Ishikawa (cell line): Measurements from ENCODE around the gene CAST.

ENCODE experiments used
- CEBPB ChIP-seq: IDR thresholded peaks from 2 replicates; pipeline ENCODE4 v1.6.1; 2012
- CREB1 ChIP-seq: IDR thresholded peaks from 2 replicates; pipeline ENCODE4 v1.6.1; 2012; ENCODE audit warnings: low read depth
- EGR1 ChIP-seq: IDR thresholded peaks from 2 replicates; pipeline ENCODE4 v1.6.1; 2012
- EP300 ChIP-seq: IDR thresholded peaks from 2 replicates; pipeline ENCODE4 v1.6.1; 2012; ENCODE audit warnings: borderline replicate concordance
- FOXM1 ChIP-seq: IDR thresholded peaks from 2 replicates; pipeline ENCODE4 v1.6.1; 2012; ENCODE audit warnings: low read depth, borderline replicate concordance
- NFIC ChIP-seq: IDR thresholded peaks from 2 replicates; pipeline ENCODE4 v1.6.1; 2012
- RAD21 ChIP-seq: IDR thresholded peaks from 2 replicates; pipeline ENCODE4 v1.6.1; 2012; ENCODE audit warnings: low read depth
- TAF1 ChIP-seq: IDR thresholded peaks from 2 replicates; pipeline ENCODE4 v1.6.1; 2012; ENCODE audit warnings: low read depth, mild to moderate bottlenecking
- TCF12 ChIP-seq: IDR thresholded peaks from 2 replicates; pipeline ENCODE4 v1.6.1; 2012; ENCODE audit warnings: low read depth
- TEAD4 ChIP-seq: IDR thresholded peaks from 2 replicates; pipeline ENCODE4 v1.6.1; 2012
- YY1 ChIP-seq: IDR thresholded peaks from 2 replicates; pipeline ENCODE4 v1.6.1; 2012; ENCODE audit warnings: low read depth
- ZBTB7A ChIP-seq: IDR thresholded peaks from 2 replicates; pipeline ENCODE4 v1.6.1; 2012; ENCODE audit warnings: low read depth
- TF ChIP-seq, protein P1 (sequence below): IDR thresholded peaks from 2 replicates; pipeline ENCODE4 v1.6.1; 2012
- TF ChIP-seq, protein P2 (sequence below): IDR thresholded peaks from 2 replicates; pipeline ENCODE4 v1.6.1; 2012; ENCODE audit warnings: low read depth, mild to moderate bottlenecking
- TF ChIP-seq, protein P3 (sequence below): IDR thresholded peaks from 2 replicates; pipeline ENCODE4 v1.6.1; 2012

CAST gene

DNA sequence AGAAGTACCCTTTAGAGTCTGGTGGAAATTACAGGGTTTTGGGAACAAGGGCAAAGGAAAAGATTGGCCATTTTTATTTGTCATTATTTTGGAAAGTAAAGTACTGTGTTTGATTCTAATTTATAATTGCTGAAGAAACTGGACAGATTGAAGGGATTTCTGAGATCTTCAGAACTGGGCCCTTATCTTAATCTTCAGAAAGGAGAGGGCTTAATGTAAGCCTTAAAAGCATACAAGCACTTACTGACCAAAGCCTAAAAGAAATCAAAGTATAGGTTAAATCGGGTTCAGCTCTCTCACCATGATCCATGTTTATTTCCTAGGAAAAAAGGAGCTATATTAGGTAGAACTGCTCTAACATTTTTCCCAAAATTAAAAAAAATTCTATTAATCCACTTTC, 109.9 kb downstream of the CAST start:
- no peak for TF ChIP-seq ZBTB7A
- no peak for TF ChIP-seq CREB1
- TF ChIP-seq, protein P1, sequence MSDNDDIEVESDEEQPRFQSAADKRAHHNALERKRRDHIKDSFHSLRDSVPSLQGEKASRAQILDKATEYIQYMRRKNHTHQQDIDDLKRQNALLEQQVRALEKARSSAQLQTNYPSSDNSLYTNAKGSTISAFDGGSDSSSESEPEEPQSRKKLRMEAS: no peak
- TF ChIP-seq, protein P2, sequence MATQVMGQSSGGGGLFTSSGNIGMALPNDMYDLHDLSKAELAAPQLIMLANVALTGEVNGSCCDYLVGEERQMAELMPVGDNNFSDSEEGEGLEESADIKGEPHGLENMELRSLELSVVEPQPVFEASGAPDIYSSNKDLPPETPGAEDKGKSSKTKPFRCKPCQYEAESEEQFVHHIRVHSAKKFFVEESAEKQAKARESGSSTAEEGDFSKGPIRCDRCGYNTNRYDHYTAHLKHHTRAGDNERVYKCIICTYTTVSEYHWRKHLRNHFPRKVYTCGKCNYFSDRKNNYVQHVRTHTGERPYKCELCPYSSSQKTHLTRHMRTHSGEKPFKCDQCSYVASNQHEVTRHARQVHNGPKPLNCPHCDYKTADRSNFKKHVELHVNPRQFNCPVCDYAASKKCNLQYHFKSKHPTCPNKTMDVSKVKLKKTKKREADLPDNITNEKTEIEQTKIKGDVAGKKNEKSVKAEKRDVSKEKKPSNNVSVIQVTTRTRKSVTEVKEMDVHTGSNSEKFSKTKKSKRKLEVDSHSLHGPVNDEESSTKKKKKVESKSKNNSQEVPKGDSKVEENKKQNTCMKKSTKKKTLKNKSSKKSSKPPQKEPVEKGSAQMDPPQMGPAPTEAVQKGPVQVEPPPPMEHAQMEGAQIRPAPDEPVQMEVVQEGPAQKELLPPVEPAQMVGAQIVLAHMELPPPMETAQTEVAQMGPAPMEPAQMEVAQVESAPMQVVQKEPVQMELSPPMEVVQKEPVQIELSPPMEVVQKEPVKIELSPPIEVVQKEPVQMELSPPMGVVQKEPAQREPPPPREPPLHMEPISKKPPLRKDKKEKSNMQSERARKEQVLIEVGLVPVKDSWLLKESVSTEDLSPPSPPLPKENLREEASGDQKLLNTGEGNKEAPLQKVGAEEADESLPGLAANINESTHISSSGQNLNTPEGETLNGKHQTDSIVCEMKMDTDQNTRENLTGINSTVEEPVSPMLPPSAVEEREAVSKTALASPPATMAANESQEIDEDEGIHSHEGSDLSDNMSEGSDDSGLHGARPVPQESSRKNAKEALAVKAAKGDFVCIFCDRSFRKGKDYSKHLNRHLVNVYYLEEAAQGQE: no peak
- no peak for TF ChIP-seq EP300
- no peak for TF ChIP-seq NFIC
- TF ChIP-seq, protein P3, sequence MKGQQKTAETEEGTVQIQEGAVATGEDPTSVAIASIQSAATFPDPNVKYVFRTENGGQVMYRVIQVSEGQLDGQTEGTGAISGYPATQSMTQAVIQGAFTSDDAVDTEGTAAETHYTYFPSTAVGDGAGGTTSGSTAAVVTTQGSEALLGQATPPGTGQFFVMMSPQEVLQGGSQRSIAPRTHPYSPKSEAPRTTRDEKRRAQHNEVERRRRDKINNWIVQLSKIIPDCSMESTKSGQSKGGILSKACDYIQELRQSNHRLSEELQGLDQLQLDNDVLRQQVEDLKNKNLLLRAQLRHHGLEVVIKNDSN: no peak
- TF ChIP-seq FOXM1: no peak
- no peak for TF ChIP-seq TAF1
- TF ChIP-seq RAD21: no peak
- no peak for TF ChIP-seq YY1
- no peak for TF ChIP-seq TEAD4
- no peak for TF ChIP-seq TCF12

GRCh38 chr5:96772542-96772941, 110.4 kb downstream of the CAST start:
- TF ChIP-seq TAF1: no peak
- TF ChIP-seq RAD21: no peak
- TF ChIP-seq, protein P2: no peak
- no peak for TF ChIP-seq EGR1
- TF ChIP-seq CREB1: no peak
- no peak for TF ChIP-seq FOXM1
- TF ChIP-seq YY1: no peak
- TF ChIP-seq NFIC: no peak
- TF ChIP-seq, protein P1: no peak
- no peak for TF ChIP-seq ZBTB7A
- no peak for TF ChIP-seq EP300
- no peak for TF ChIP-seq TEAD4
- TF ChIP-seq, protein P3: no peak

DNA sequence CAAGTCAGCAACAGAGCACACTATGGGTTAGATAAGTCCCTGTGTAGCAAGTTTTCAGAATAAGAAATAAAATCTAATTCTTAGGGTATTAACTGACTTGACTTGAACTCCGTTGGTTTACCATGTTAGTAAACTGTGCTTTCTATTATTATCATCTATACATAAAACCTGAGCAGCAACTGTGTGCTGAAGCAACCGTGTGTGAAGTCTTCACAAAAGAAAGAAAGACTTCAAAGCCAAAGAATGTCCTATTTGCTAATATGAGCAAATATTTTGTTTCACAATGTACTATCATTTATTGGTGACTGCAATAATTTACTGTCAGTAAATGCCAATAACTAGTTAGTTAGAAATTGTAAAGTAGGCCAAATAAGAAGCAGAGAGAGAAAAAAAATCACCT, 112.9 kb downstream of the CAST start:
- no peak for TF ChIP-seq ZBTB7A

- TF ChIP-seq, protein P3: no peak
- TF ChIP-seq TCF12 (no peak), EGR1 (no peak), FOXM1 (no peak), RAD21 (no peak), TAF1 (no peak), YY1 (no peak), NFIC (no peak), CEBPB (no peak), TEAD4 (no peak), ZBTB7A (no peak)
- TF ChIP-seq, protein P1: no peak
- TF ChIP-seq, protein P2: no peak
Observed at GRCh38 chr5:96775689-96776088, 113.5 kb downstream of the CAST start.

- TF ChIP-seq, protein P2: no peak
- TF ChIP-seq FOXM1 (no peak), TAF1 (no peak), TCF12 (no peak), RAD21 (no peak), YY1 (no peak), TEAD4 (no peak), EP300 (no peak), CREB1 (no peak), EGR1 (no peak), ZBTB7A (no peak)
- TF ChIP-seq, protein P3: no peak
- TF ChIP-seq, protein P1: no peak
Observed at GRCh38 chr5:96776621-96777020, 114.4 kb downstream of the CAST start.
